Lower leg skin (tissue), 3 donors: Measurements from ENCODE around the gene PDGFA.

Source experiments
- CTCF ChIP-seq, 3 donors: fragments of 450-650 bp; IDR thresholded peaks; one replicate each; pipeline ENCODE4 v1.5.1; 2016; ENCODE audit warnings: antibody characterized with exemption in 3 of 3, mild to moderate bottlenecking in 3 of 3, moderate library complexity in 2 of 3
- POLR2A ChIP-seq, 2 donors: fragments of 450-650 bp; IDR thresholded peaks; one replicate each; pipeline ENCODE4 v1.6.1; 2016 to 2017; ENCODE audit warnings: antibody characterized with exemption in 2 of 2, mild to moderate bottlenecking in 1 of 2, moderate library complexity in 1 of 2

DNA sequence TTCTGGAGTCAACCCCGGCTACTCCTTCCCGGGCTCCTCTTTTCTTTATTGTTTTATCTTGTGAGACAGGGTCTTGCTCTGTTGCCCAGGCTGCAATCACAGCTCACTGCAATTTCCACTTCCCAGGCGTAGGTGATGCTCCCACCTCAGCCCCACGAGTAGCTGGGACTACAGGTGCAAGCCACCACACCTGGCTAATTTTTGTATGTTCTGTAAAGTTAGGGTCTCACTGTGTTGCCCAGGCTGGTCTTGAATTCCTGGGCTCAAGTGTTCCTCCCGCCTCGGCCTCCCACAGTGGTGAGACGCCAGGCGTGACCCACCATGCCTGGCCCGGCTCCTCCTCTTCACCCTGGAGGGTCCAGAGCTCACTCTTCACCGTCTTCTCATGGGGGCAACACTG, 15.3 kb upstream of the PDGFA start:
- no peak for TF ChIP-seq CTCF (IDR thresholded peaks at IDR 0.05)
- no peak for TF ChIP-seq POLR2A (IDR thresholded peaks at IDR 0.05)
